Neural progenitor cell (in vitro differentiated cells): Measurements from ENCODE around the gene PAXX.

ENCODE experiments used
- EZH2 ChIP-seq: fragments of 200-600 bp; sonication (generic); IDR thresholded peaks from 2 replicates; pipeline ENCODE4 v1.6.1; 2017; ENCODE audit warnings: antibody characterized with exemption, mild to moderate bottlenecking, moderate library complexity
- EZH2phosphoT487 ChIP-seq: fragments of 200-600 bp; sonication (generic); IDR thresholded peaks from 2 replicates; pipeline ENCODE4 v1.6.1; 2017; ENCODE audit warnings: antibody characterized with exemption
- TF ChIP-seq, protein P1 (sequence below): fragments of 200-600 bp; sonication (generic); IDR thresholded peaks from 2 replicates; pipeline ENCODE4 v1.5.1; 2017; ENCODE audit warnings: antibody characterized with exemption, mild to moderate bottlenecking

DNA sequence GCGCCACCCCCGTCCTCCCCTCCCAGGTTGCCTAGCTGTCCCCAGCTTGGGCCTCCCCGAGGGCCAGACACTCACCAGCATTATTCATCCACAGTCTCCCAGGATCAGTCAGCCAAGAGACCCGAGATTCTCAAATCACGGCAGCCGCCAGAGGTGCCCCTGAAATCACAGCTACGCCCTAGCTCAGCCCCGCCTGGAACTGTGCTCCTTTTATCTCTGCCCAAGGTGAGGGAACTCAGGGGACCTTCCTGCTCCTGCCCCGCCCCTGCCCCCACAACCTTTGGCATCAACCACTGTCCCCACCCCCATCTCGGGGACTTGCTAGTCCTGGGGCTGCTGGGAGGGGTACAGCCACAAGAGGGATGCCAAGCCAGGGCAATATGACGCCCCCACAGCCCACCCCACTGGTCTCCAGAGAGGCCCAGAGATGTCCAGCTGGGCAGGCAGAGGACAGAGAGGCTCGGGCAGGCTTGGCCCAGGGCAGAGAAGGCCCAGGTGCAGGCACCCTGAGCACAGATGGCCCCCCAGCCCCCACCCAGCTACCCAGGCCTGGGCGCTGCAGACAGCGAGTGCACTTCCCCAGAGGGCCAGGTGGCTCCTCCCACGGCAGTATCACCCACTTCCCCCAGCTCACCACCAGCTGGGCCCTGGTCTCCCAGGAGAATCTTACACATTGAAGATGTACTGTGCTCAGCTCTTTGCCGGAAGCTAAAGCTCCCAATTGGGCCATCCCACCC is 39.9 kb downstream of the PAXX start, which contains the start of gene FUT7:
- TF ChIP-seq, protein P1, sequence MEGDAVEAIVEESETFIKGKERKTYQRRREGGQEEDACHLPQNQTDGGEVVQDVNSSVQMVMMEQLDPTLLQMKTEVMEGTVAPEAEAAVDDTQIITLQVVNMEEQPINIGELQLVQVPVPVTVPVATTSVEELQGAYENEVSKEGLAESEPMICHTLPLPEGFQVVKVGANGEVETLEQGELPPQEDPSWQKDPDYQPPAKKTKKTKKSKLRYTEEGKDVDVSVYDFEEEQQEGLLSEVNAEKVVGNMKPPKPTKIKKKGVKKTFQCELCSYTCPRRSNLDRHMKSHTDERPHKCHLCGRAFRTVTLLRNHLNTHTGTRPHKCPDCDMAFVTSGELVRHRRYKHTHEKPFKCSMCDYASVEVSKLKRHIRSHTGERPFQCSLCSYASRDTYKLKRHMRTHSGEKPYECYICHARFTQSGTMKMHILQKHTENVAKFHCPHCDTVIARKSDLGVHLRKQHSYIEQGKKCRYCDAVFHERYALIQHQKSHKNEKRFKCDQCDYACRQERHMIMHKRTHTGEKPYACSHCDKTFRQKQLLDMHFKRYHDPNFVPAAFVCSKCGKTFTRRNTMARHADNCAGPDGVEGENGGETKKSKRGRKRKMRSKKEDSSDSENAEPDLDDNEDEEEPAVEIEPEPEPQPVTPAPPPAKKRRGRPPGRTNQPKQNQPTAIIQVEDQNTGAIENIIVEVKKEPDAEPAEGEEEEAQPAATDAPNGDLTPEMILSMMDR, result no peak
- TF ChIP-seq EZH2phosphoT487, result no peak
- no peak for TF ChIP-seq EZH2
